Suprapubic skin (tissue), 4 donors: ENCODE results near the gene PRKCZ. TPM values are rescaled to one million over a fixed set of nuclear protein-coding genes. Genes with fewer than 3 reads are reported as not detected.

Source experiments
- DNase-seq, 2 donors: peaks; one replicate each; pipeline ENCODE4 v3.0.0-alpha.2; 2019; ENCODE audit warnings: low spot score in 2 of 2
- H3K27ac ChIP-seq: fragments of 200-600 bp; sonication (generic); one replicate; pipeline ENCODE4 v1.5.1; 2019
- H3K27me3 ChIP-seq: fragments of 200-600 bp; sonication (generic); one replicate; pipeline ENCODE4 v1.5.1; 2019
- H3K36me3 ChIP-seq: fragments of 200-600 bp; sonication (generic); one replicate; pipeline ENCODE4 v1.5.1; 2019
- H3K4me1 ChIP-seq: fragments of 200-600 bp; sonication (generic); one replicate; pipeline ENCODE4 v1.5.1; 2019
- H3K4me3 ChIP-seq: fragments of 200-600 bp; sonication (generic); one replicate; pipeline ENCODE4 v1.5.1; 2019; ENCODE audit warnings: mild to moderate bottlenecking
- H3K9me3 ChIP-seq: fragments of 200-600 bp; sonication (generic); one replicate; pipeline ENCODE4 v1.5.1; 2019
- CTCF ChIP-seq, 2 donors: fragments of 200-600 bp in 1 of 2; fragments of 450-650 bp in 1 of 2; sonication (generic) in 1 of 2; IDR thresholded peaks; one replicate each; pipeline ENCODE4 v1.5.1; 2016 to 2019; ENCODE audit warnings: antibody characterized with exemption in 2 of 2, mild to moderate bottlenecking in 1 of 2, moderate library complexity in 1 of 2
- EP300 ChIP-seq: sonication (generic); formaldehyde crosslinking; IDR thresholded peaks from one replicate; pipeline ENCODE4 v1.6.1; 2017; ENCODE audit warnings: antibody characterized with exemption
- POLR2A ChIP-seq, 2 donors: fragments of 450-650 bp; IDR thresholded peaks; one replicate each; pipeline ENCODE4 v1.6.1; 2017; ENCODE audit warnings: antibody characterized with exemption in 2 of 2, mild to moderate bottlenecking in 2 of 2, moderate library complexity in 2 of 2
- POLR2AphosphoS5 ChIP-seq, 3 donors: sonication (generic); formaldehyde crosslinking; IDR thresholded peaks; one replicate each; pipeline ENCODE4 v1.6.1; 2017; ENCODE audit warnings: antibody characterized with exemption in 3 of 3
- WGBS: methylation state at CpG from one replicate; pipeline ENCODE4 v1.1.5; 2018; 5-methylcytosine and 5-hydroxymethylcytosine counted together
- total RNA-seq, 4 donors: library from RNA; depleted of rRNA; stranded (reverse); fragments of >200 nt; gene quantifications; one replicate each; pipeline ENCODE4 v1.1.0, GENCODE V29; 2016

PRKCZ gene
- total RNA-seq, 4 donors from 2014 or later, result 21.7 to 31.5 (median 25.4) TPM

GRCh38 chr1:2128189-2128901, 78.1 kb downstream of the PRKCZ start:
- Histone ChIP-seq H3K4me3 (no peak overlapping the region), H3K27me3 (no peaks in the 10 kb centered on the region), H3K27ac (no peak overlapping the region), H3K36me3 (no peaks in the 10 kb centered on the region), H3K9me3 (no peaks in the 10 kb centered on the region), H3K4me1 (peaks cover 30% of the 10 kb centered on the region)
- no peak for TF ChIP-seq CTCF (IDR thresholded peaks at IDR 0.05)
- no peak for TF ChIP-seq POLR2AphosphoS5 (IDR thresholded peaks at IDR 0.05)
- no peak for TF ChIP-seq EP300
- no peak for TF ChIP-seq POLR2A (IDR thresholded peaks at IDR 0.05)
- no peak for DNase-seq
- 69% methylated on average over 15 of the region's 29 CpGs for WGBS

- peaks cover 36% of the 10 kb centered on the region for H3K4me1 ChIP-seq
- DNase-seq, result no peak
- TF ChIP-seq POLR2A (IDR thresholded peaks at IDR 0.05), result no peak
- no peak for TF ChIP-seq POLR2AphosphoS5 (IDR thresholded peaks at IDR 0.05)
- TF ChIP-seq CTCF (IDR thresholded peaks at IDR 0.05), result no peak
- TF ChIP-seq EP300, result no peak
- H3K36me3 ChIP-seq, result no peaks in the 10 kb centered on the region
- H3K9me3 ChIP-seq, result no peaks in the 10 kb centered on the region
- no peak overlapping the region for H3K4me3 ChIP-seq
- H3K27me3 ChIP-seq, result no peaks in the 10 kb centered on the region
- H3K27ac ChIP-seq, result no peak overlapping the region
- WGBS, result 90% methylated on average over 15 of the region's 15 CpGs
Measured at GRCh38 chr1:2129256-2129943, 79.2 kb downstream of the PRKCZ start.

GRCh38 chr1:2130156-2130555, 79.9 kb downstream of the PRKCZ start:
- 93% methylated on average over 6 of the region's 10 CpGs for WGBS
- DNase-seq, result no peak
- peaks cover 44% of the 10 kb centered on the region for H3K4me1 ChIP-seq
- H3K36me3 ChIP-seq, result no peaks in the 10 kb centered on the region
- H3K4me3 ChIP-seq, result no peak overlapping the region
- no peak for TF ChIP-seq EP300
- TF ChIP-seq POLR2A (IDR thresholded peaks at IDR 0.05), result no peak
- TF ChIP-seq CTCF (IDR thresholded peaks at IDR 0.05), result no peak
- no peak for TF ChIP-seq POLR2AphosphoS5 (IDR thresholded peaks at IDR 0.05)
- no peak overlapping the region for H3K27ac ChIP-seq
- H3K9me3 ChIP-seq, result no peaks in the 10 kb centered on the region
- H3K27me3 ChIP-seq, result no peaks in the 10 kb centered on the region

GRCh38 chr1:2130871-2131289, 80.7 kb downstream of the PRKCZ start:
- TF ChIP-seq EP300, result no peak
- no peak for TF ChIP-seq CTCF (IDR thresholded peaks at IDR 0.05)
- no peak for TF ChIP-seq POLR2A (IDR thresholded peaks at IDR 0.05)
- no peak for TF ChIP-seq POLR2AphosphoS5 (IDR thresholded peaks at IDR 0.05)
- H3K4me1 ChIP-seq, result peaks cover 51% of the 10 kb centered on the region
- no peak overlapping the region for H3K4me3 ChIP-seq
- DNase-seq, result no peak
- WGBS, result 86% methylated on average over 15 of the region's 15 CpGs
- H3K9me3 ChIP-seq, result no peaks in the 10 kb centered on the region
- no peaks in the 10 kb centered on the region for H3K36me3 ChIP-seq
- H3K27ac ChIP-seq, result no peak overlapping the region
- H3K27me3 ChIP-seq, result no peaks in the 10 kb centered on the region
